GM23248 (cell line): ENCODE results near the gene GNB3. TPM values are rescaled to one million over a fixed set of nuclear protein-coding genes. Genes with fewer than 3 reads are reported as not detected.

ENCODE experiments used
- DNase-seq: peaks from one replicate; pipeline ENCODE4 v3.0.0-alpha.2; 2015
- H2AFZ ChIP-seq: fragments of 200-600 bp; sonication (generic); 2 replicates; pipeline ENCODE4 v1.6.1; 2016; ENCODE audit warnings: antibody characterized with exemption
- H3F3A ChIP-seq: fragments of 200-600 bp; sonication (generic); 2 replicates; pipeline ENCODE4 v1.6.1; 2016; ENCODE audit warnings: mild to moderate bottlenecking, antibody characterized with exemption, mixed run types; ENCODE audit not compliant: insufficient read depth
- H3K27ac ChIP-seq: fragments of 200-600 bp; sonication (generic); 2 replicates; pipeline ENCODE4 v1.5.1; 2016; ENCODE audit warnings: mild to moderate bottlenecking
- H3K27me3 ChIP-seq: fragments of 200-600 bp; sonication (generic); replicated peaks from 2 replicates; pipeline ENCODE4 v1.6.1; 2016; ENCODE audit warnings: mild to moderate bottlenecking; ENCODE audit not compliant: insufficient read depth
- H3K36me3 ChIP-seq: fragments of 200-600 bp; sonication (generic); 2 replicates; pipeline ENCODE4 v1.6.1; 2016; ENCODE audit warnings: low read depth, mild to moderate bottlenecking
- H3K4me1 ChIP-seq: fragments of 200-600 bp; sonication (generic); 2 replicates; pipeline ENCODE4 v1.6.1; 2016; ENCODE audit warnings: mild to moderate bottlenecking; ENCODE audit not compliant: insufficient read depth
- H3K4me2 ChIP-seq: fragments of 200-600 bp; sonication (generic); one replicate; pipeline ENCODE4 v1.6.1; 2016; ENCODE audit warnings: mild to moderate bottlenecking; ENCODE audit not compliant: unreplicated experiment
- H3K4me3 ChIP-seq: fragments of 200-600 bp; sonication (generic); 2 replicates; pipeline ENCODE4 v1.5.1; 2016; ENCODE audit warnings: mild to moderate bottlenecking
- H3K79me2 ChIP-seq: fragments of 200-600 bp; sonication (generic); 2 replicates; pipeline ENCODE4 v1.6.1; 2016; ENCODE audit warnings: mild to moderate bottlenecking; ENCODE audit not compliant: insufficient read depth
- H3K9ac ChIP-seq: fragments of 200-600 bp; sonication (generic); 2 replicates; pipeline ENCODE4 v1.6.1; 2016; ENCODE audit warnings: mild to moderate bottlenecking
- H3K9me2 ChIP-seq: fragments of 200-600 bp; sonication (generic); 2 replicates; pipeline ENCODE4 v1.6.1; 2016; ENCODE audit warnings: mixed run types, mild to moderate bottlenecking, moderate library complexity; ENCODE audit not compliant: insufficient read depth
- H3K9me3 ChIP-seq: fragments of 200-600 bp; sonication (generic); one replicate; pipeline ENCODE4 v1.6.1; 2017; ENCODE audit warnings: low read depth
- H4K20me1 ChIP-seq: fragments of 200-600 bp; sonication (generic); 2 replicates; pipeline ENCODE4 v1.6.0; 2016; ENCODE audit not compliant: insufficient read depth
- EZH2 ChIP-seq: fragments of 200-600 bp; sonication (generic); IDR thresholded peaks from 2 replicates; pipeline ENCODE4 v1.6.1; 2018; ENCODE audit warnings: antibody characterized with exemption, mild to moderate bottlenecking; ENCODE audit not compliant: insufficient read depth, poor library complexity, severe bottlenecking
- EZH2phosphoT487 ChIP-seq: fragments of 200-600 bp; sonication (generic); IDR thresholded peaks from 2 replicates; pipeline ENCODE4 v1.6.1; 2018; ENCODE audit warnings: antibody characterized with exemption, moderate library complexity, mild to moderate bottlenecking, low read depth; ENCODE audit not compliant: insufficient read depth
- WGBS, 2 experiments: methylation state at CpG; one replicate each; pipeline ENCODE4 v1.1.6; 2015 to 2017; ENCODE audit warnings: low lambda C conversion rate in 2 of 2, low coverage in 1 of 2; ENCODE audit errors: missing lambda C conversion rate in 2 of 2; 5-methylcytosine and 5-hydroxymethylcytosine counted together
- in situ Hi-C: fragments of 300-500 bp; cut with MboI; formaldehyde crosslinking; loops from 2 replicates; pipeline ENCODE4 v1.15.0; 2020
- polyA plus RNA-seq: library from polyadenylated mRNA; unstranded; fragments of >200 nt; fragmentation: Nextera tagmentation; extraction: Ambion mirVana; gene quantifications from 2 replicates; pipeline ENCODE4 v1.2.1, GENCODE V29; 2016
- total RNA-seq: library from RNA; depleted of rRNA; stranded (reverse); fragments of >200 nt; shearing (Covaris generic); gene quantifications from 2 replicates; pipeline ENCODE4 v1.2.3, GENCODE V29; 2014

GNB3 gene
- total and polyA plus RNA-seq, 2 experiments from 2014 or later = 2.2 to 3.2 TPM

DNA sequence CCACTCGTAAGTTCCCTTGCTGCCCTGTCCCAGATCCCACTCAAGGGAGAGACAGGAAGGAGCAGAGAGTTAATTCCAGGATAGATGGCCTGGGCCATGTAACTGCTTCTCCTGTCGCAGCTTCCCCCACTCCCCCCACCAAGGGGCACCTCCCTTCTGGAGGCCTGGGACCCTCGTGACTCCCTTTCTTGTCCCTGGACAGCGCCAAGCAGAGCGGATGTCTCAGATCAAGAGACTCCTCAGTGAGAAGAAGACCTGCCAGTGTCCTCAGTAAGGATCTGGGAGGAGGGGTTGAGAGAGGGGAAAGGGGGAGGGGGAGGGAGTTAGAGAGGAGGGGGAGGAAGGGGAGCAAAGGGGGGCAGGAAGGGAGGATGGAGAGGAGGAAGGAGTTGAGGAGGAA, 22.1 kb upstream of the GNB3 start:
- Histone ChIP-seq H3K9me3 (no peaks in the 10 kb centered on the region), H3F3A (no peaks in the 10 kb centered on the region), H4K20me1 (no peaks in the 10 kb centered on the region), H3K9ac (no peak overlapping the region), H3K79me2 (no peaks in the 10 kb centered on the region), H3K4me1 (no peaks in the 10 kb centered on the region; the same call in 1 of the 2 replicates), H3K4me2 (no peak overlapping the region), H3K27ac (no peak overlapping the region), H3K36me3 (no peaks in the 10 kb centered on the region), H2AFZ (no peak overlapping the region), H3K9me2 (no peaks in the 10 kb centered on the region), H3K27me3 (peaks cover 15% of the 10 kb centered on the region), H3K4me3 (no peak overlapping the region)
- in situ Hi-C loops = no loop called here
- DNase-seq = no peak
- WGBS, 2 experiments = 45 to 47% methylated on average over 5 of the region's 5 CpGs
- TF ChIP-seq EZH2 (no peak), EZH2phosphoT487 (no peak)

DNA sequence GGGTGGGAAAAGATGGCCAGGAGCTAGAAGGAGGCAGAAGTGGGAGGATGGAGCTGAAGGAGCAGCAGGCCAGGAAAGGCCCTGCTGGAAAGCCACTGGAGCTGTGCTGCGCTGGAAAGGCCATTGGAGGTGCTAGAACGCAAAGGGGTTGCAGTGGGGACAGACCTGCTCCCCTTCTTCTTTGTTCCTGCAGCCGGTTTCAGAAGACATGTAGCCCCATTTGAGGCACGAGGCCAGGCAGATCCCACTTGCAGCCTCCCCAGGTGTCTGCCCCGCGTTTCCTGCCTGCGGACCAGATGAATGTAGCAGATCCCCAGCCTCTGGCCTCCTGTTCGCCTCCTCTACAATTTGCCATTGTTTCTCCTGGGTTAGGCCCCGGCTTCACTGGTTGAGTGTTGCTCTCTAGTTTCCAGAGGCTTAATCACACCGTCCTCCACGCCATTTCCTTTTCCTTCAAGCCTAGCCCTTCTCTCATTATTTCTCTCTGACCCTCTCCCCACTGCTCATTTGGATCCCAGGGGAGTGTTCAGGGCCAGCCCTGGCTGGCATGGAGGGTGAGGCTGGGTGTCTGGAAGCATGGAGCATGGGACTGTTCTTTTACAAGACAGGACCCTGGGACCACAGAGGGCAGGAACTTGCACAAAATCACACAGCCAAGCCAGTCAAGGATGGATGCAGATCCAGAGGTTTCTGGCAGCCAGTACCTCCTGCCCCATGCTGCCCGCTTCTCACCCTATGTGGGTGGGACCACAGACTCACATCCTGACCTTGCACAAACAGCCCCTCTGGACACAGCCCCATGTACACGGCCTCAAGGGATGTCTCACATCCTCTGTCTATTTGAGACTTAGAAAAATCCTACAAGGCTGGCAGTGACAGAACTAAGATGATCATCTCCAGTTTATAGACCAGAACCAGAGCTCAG, 21.4 kb upstream of the GNB3 start:
- Histone ChIP-seq H3K9me2 (no peaks in the 10 kb centered on the region), H3K36me3 (no peaks in the 10 kb centered on the region), H3K79me2 (no peaks in the 10 kb centered on the region), H3K4me1 (no peaks in the 10 kb centered on the region; the same call in 1 of the 2 replicates), H2AFZ (no peak overlapping the region), H3K9ac (no peak overlapping the region), H3K27me3 (peaks cover 13% of the 10 kb centered on the region), H3F3A (no peaks in the 10 kb centered on the region), H4K20me1 (no peaks in the 10 kb centered on the region), H3K4me2 (no peak overlapping the region), H3K4me3 (no peak overlapping the region), H3K9me3 (no peaks in the 10 kb centered on the region), H3K27ac (no peak overlapping the region)
- in situ Hi-C loops = no loop called here
- WGBS, 2 experiments = 69 to 72% methylated on average over 13 of the region's 13 CpGs
- TF ChIP-seq EZH2 = no peak
- no peak for TF ChIP-seq EZH2phosphoT487
- DNase-seq = no peak

DNA sequence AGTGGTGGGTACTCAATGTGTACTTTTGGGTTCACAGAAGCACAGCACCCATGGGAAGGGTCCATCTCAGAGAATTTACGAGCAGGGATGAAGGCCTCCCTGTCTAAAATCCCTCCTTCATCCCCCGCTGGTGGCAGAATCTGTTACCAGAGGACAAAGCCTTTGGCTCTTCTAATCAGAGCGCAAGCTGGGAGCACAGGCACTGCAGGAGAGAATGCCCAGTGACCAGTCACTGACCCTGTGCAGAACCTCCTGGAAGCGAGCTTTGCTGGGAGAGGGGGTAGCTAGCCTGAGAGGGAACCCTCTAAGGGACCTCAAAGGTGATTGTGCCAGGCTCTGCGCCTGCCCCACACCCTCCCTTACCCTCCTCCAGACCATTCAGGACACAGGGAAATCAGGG, 20.6 kb upstream of the GNB3 start:
- H4K20me1 ChIP-seq = no peaks in the 10 kb centered on the region
- in situ Hi-C loops = no loop called here
- H3K27ac ChIP-seq = no peak overlapping the region
- H3K4me2 ChIP-seq = no peak overlapping the region
- H3K27me3 ChIP-seq = peaks cover 9% of the 10 kb centered on the region
- H3K36me3 ChIP-seq = no peaks in the 10 kb centered on the region
- H3K4me1 ChIP-seq = peaks cover 5% of the 10 kb centered on the region
- H3K9me3 ChIP-seq = no peaks in the 10 kb centered on the region
- no peak overlapping the region for H3K4me3 ChIP-seq
- no peaks in the 10 kb centered on the region for H3K9me2 ChIP-seq
- TF ChIP-seq EZH2phosphoT487 = no peak
- TF ChIP-seq EZH2 = no peak
- no peak overlapping the region for H2AFZ ChIP-seq
- WGBS, 2 experiments = 85 to 86% methylated on average over 5 of the region's 5 CpGs
- H3F3A ChIP-seq = no peaks in the 10 kb centered on the region; the same call in 1 of the 2 replicates
- DNase-seq = no peak
- H3K79me2 ChIP-seq = no peaks in the 10 kb centered on the region
- no peak overlapping the region for H3K9ac ChIP-seq

DNA sequence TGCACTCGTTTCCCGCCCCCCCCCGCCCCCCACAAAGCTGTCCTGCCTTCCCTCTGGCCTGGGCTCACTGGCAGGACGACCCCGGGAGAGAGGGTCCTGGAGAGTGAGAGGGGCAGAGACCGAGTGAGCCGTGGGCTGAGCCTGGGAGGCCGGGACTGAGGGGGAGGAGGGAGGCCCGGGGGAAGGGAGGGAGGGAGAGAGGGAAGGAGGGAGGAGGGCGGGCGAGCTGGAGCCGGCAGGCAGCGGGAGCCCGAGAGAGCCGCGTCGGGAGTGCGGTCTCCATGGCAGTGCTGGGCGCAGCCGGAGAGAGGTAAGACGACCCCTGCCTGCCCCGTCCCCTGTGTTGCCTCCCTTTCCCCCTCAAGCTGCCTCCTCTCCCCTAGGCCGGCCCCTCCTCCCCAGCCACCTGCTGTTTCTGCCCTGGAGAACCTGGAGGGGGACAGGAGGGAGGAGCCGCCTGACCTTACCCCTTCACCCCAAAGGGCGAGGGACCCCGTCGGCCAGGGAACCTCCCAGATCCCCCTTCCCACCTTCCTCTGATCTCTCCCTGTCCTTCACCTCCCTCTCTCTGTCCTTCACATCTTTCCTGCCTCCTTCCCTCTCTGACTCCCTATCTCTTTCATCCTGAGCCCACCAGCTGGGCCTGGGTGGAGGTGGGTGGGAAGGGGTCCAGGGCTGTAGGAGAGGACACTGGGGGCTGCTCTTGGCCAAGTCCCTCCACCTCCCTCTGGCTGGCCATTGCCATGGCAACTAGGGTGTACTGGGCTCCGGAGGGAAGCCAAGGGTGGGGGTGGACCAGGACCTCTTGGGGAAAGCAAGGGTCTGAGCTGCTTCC, 18.9 kb upstream of the GNB3 start, which contains the start of gene GPR162:
Gene GPR162 (plus strand): TSS at position 231 of the 835 bp plus-strand sequence. CDS start 2,078 bp downstream, outside the sequence.
- H3K79me2 ChIP-seq = peaks cover 3% of the 10 kb centered on the region; the same call in 1 of the 2 replicates
- no peaks in the 10 kb centered on the region for H3K9me3 ChIP-seq
- H3K4me2 ChIP-seq = peak within 1 kb of the TSS; percentile 30
- no peaks in the 10 kb centered on the region; the same call in 1 of the 2 replicates for H3F3A ChIP-seq
- H3K27ac ChIP-seq = no peak within 1 kb of the TSS
- DNase-seq = peak; percentile 61
- in situ Hi-C loops = no loop called here
- peak within 1 kb of the TSS; percentile 59 for H3K4me3 ChIP-seq
- H3K9me2 ChIP-seq = no peaks in the 10 kb centered on the region
- peaks cover 8% of the 10 kb centered on the region for H3K4me1 ChIP-seq
- 0 to 1% methylated on average over 3 to 28 of the region's 28 CpGs for WGBS, 2 experiments
- H4K20me1 ChIP-seq = no peaks in the 10 kb centered on the region
- H2AFZ ChIP-seq = no peak within 1 kb of the TSS
- H3K9ac ChIP-seq = peak within 1 kb of the TSS; percentile 12; the same call in 1 of the 2 replicates
- TF ChIP-seq EZH2phosphoT487 = no peak
- no peak for TF ChIP-seq EZH2
- peaks cover 7% of the 10 kb centered on the region for H3K27me3 ChIP-seq
- no peaks in the 10 kb centered on the region for H3K36me3 ChIP-seq
